Measurements from ENCODE around the gene ZNF25.
"Not testable (repeated sequence)": the region's sequence is repeated elsewhere in the genome, so short reads cannot be mapped to it uniquely, and the experiment has no call there.

The ZNF25 gene

GRCh38 chr10:37947526-37947925, 28.9 kb downstream of the ZNF25 start:
- no peak for DNase-seq (ENCODE audit: low spot score)

DNA sequence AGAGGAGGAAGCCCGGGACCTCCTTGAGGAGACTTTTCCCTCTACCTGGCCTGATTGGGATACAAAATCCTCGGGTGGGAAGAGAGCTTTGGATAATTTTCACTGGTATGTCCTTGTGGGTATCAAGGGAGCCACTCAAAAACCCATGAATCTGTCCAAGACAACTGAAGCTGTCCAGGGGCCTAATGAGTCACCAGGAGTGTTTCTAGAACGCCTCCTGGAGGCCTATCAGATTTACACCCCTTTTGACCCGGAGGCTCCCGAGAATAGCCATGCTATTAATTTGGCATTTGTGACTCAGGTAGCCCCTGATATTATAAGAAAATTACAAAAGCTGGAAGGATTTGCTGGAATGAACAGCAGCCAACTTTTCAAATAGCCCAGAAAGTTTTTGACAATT, 38.6 kb downstream of the ZNF25 start:
- DNase-seq (ENCODE audit: low spot score), result no peak

DNA sequence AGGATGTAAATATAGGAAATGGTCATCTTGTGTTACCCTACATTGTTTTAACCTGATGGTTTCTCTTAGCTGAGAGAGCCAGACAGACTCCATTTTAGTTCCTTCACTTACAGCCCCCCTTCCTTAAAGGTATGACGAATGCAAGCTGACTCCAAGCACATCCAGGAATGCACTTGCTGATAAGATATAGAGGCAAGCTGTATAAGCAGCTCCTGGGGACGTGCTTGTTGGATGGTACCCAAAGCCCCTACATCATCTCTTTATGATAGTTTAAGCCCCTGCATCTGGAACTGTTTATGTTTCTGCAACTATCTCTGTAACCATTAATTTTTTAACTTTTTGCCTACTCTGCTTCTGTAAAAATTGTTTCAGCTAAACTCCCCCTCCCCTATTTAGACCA, 41.7 kb downstream of the ZNF25 start:
- no peak for DNase-seq (ENCODE audit: low spot score)

GRCh38 chr10:37930423-37930822, 46.0 kb downstream of the ZNF25 start:
- DNase-seq (ENCODE audit: low spot score), result no peak

GRCh38 chr10:37908165-37908564, 68.3 kb downstream of the ZNF25 start:
- DNase-seq (ENCODE audit: low spot score), result not testable (repeated sequence)

DNA sequence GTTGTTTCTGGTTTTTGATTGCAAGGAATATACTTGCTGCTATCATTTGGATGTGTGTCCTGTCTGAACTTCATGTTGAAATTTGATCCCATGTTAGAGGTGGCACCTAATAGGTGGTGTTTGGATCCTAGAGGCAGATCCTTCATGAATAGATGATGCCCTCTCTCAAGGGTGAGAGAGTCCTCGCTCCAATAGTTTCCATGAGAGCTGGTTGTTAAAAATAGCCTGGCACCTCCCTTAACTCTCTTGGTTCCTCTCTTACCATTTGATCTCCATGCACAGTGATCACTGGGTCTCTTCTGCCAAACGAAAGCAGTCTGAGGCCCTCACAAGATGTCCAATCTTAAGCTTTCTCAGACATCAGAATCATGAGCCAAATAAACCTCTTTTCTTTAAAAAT, 70.1 kb downstream of the ZNF25 start:
- no peak for DNase-seq (ENCODE audit: low spot score)
